Prostate gland (tissue), 2 donors: ENCODE measurements around the gene ALG12. TPM values are rescaled to one million over a fixed set of nuclear protein-coding genes. Genes with fewer than 3 reads are reported as not detected.

Experiments used
- DNase-seq: peaks from one replicate; pipeline ENCODE4 v3.0.0-alpha.2; 2019; ENCODE audit warnings: low spot score
- H3K27ac ChIP-seq, 2 donors: fragments of 200-600 bp; sonication (generic); 2 replicates each; pipeline ENCODE4 v1.5.1; 2017 to 2019
- H3K27me3 ChIP-seq: fragments of 200-600 bp; sonication (generic); replicated peaks from 2 replicates; pipeline ENCODE4 v1.5.1; 2019; ENCODE audit not compliant: insufficient read depth
- H3K36me3 ChIP-seq, 2 donors: fragments of 200-600 bp; sonication (generic); 1 replicate in 1 of 2; 2 replicates in 1 of 2; pipeline versions ENCODE4 v1.5.1 to v1.8.1; 2017 to 2019
- H3K4me1 ChIP-seq: fragments of 200-600 bp; sonication (generic); replicated peaks from 2 replicates; pipeline ENCODE4 v1.5.1; 2019
- H3K4me3 ChIP-seq, 2 donors: fragments of 200-600 bp; sonication (generic); 2 replicates each; pipeline ENCODE4 v1.5.1; 2017 to 2019
- H3K9me3 ChIP-seq: fragments of 200-600 bp; sonication (generic); 2 replicates; pipeline ENCODE4 v1.5.1; 2017
- CTCF ChIP-seq, 4 experiments: fragments of 200-600 bp in 2 of 4; fragments of 450-650 bp in 2 of 4; sonication (generic) in 2 of 4; IDR thresholded peaks; 1 replicate in 3 of 4; 2 replicates in 1 of 4; pipeline ENCODE4 v1.5.1; 2016 to 2019; ENCODE audit warnings: antibody characterized with exemption in 4 of 4, mild to moderate bottlenecking in 2 of 4, moderate library complexity in 2 of 4
- POLR2A ChIP-seq: fragments of 450-650 bp; IDR thresholded peaks from one replicate; pipeline ENCODE4 v1.6.1; 2016; ENCODE audit warnings: antibody characterized with exemption, mild to moderate bottlenecking
- POLR2AphosphoS5 ChIP-seq: sonication (generic); formaldehyde crosslinking; IDR thresholded peaks from one replicate; pipeline ENCODE4 v1.6.1; 2017; ENCODE audit warnings: antibody characterized with exemption
- WGBS: methylation state at CpG from one replicate; pipeline ENCODE4 v1.1.5; 2018; 5-methylcytosine and 5-hydroxymethylcytosine counted together
- intact Hi-C: fragments of 100-400 bp; cut with DNase I; formaldehyde crosslinking; loops from one replicate; pipeline ENCODE4 v1.14.2; 2022
- total RNA-seq, 2 donors: library from RNA; depleted of rRNA; stranded (reverse); fragments of >200 nt; gene quantifications; one replicate each; pipeline ENCODE4 v1.1.0, GENCODE V29; 2016

Gene ALG12
- total RNA-seq, 2 donors from 2014 or later = 26.1 to 33.6 TPM

- Histone ChIP-seq H3K4me1 (no peaks in the 10 kb centered on the region), H3K27me3 (no peaks in the 10 kb centered on the region), H3K9me3 (no peaks in the 10 kb centered on the region), H3K36me3 (no peaks in the 10 kb centered on the region), H3K27ac (no peak overlapping the region), H3K4me3 (no peak overlapping the region)
- 99% methylated on average over 20 of the region's 20 CpGs for WGBS
- intact Hi-C loops = no loop called here
- TF ChIP-seq POLR2AphosphoS5 (no peak), POLR2A (no peak), CTCF (IDR thresholded peaks at IDR 0.05) (no peak)
- no peak for DNase-seq
Measured at GRCh38 chr22:49884075-49884474, 34.2 kb downstream of the ALG12 start.

- Histone ChIP-seq H3K4me1 (no peaks in the 10 kb centered on the region), H3K27me3 (no peaks in the 10 kb centered on the region), H3K27ac (no peak overlapping the region), H3K9me3 (no peaks in the 10 kb centered on the region), H3K4me3 (no peak overlapping the region), H3K36me3 (no peaks in the 10 kb centered on the region)
- TF ChIP-seq CTCF (IDR thresholded peaks at IDR 0.05) = no peak
- no peak for TF ChIP-seq POLR2AphosphoS5
- no peak for TF ChIP-seq POLR2A
- no peak for DNase-seq
- intact Hi-C loops = no loop called here
- WGBS = 93% methylated on average over 4 of the region's 4 CpGs
Measured at GRCh38 chr22:49883294-49883640, 35.0 kb downstream of the ALG12 start.

GRCh38 chr22:49882519-49883293 is 35.5 kb downstream of the ALG12 start:
- intact Hi-C loops = no loop called here
- DNase-seq = no peak
- no peaks in the 10 kb centered on the region for H3K27me3 ChIP-seq
- no peak for TF ChIP-seq CTCF (IDR thresholded peaks at IDR 0.05)
- no peak for TF ChIP-seq POLR2AphosphoS5
- no peak for TF ChIP-seq POLR2A
- no peaks in the 10 kb centered on the region for H3K9me3 ChIP-seq
- H3K27ac ChIP-seq = no peak overlapping the region
- no peaks in the 10 kb centered on the region for H3K36me3 ChIP-seq
- 85% methylated on average over 21 of the region's 21 CpGs for WGBS
- no peaks in the 10 kb centered on the region for H3K4me1 ChIP-seq
- H3K4me3 ChIP-seq = no peak overlapping the region

- H3K27me3 ChIP-seq = no peaks in the 10 kb centered on the region
- no peak overlapping the region for H3K4me3 ChIP-seq
- H3K4me1 ChIP-seq = no peaks in the 10 kb centered on the region
- H3K9me3 ChIP-seq = no peaks in the 10 kb centered on the region
- WGBS = 97% methylated on average over 2 of the region's 2 CpGs
- H3K36me3 ChIP-seq = no peaks in the 10 kb centered on the region
- H3K27ac ChIP-seq = no peak overlapping the region
- intact Hi-C loops = no loop called here
- TF ChIP-seq POLR2A (no peak), POLR2AphosphoS5 (no peak), CTCF (IDR thresholded peaks at IDR 0.05) (no peak)
- DNase-seq = no peak
Measured at GRCh38 chr22:49881856-49882255, 36.4 kb downstream of the ALG12 start.

GRCh38 chr22:49880281-49880680 is 38.0 kb downstream of the ALG12 start:
- intact Hi-C loops = no loop called here
- H3K4me3 ChIP-seq = no peak overlapping the region
- no peaks in the 10 kb centered on the region for H3K4me1 ChIP-seq
- H3K9me3 ChIP-seq = no peaks in the 10 kb centered on the region
- TF ChIP-seq CTCF (IDR thresholded peaks at IDR 0.05) (no peak), POLR2AphosphoS5 (no peak), POLR2A (no peak)
- DNase-seq = no peak
- WGBS = 84% methylated on average over 20 of the region's 20 CpGs
- H3K36me3 ChIP-seq = no peaks in the 10 kb centered on the region
- H3K27ac ChIP-seq = no peak overlapping the region
- H3K27me3 ChIP-seq = no peaks in the 10 kb centered on the region
